ENCODE data around the gene TNF.

The TNF gene

GRCh38 chr6:31578184-31579118 lies 3.1 kb downstream of the TNF start:
- Histone ChIP-seq H3K36me3 (ENCODE audit: control insufficient read depth, insufficient read depth, low read length) (no peaks in the 10 kb centered on the region), H3K4me3 (ENCODE audit: low read length) (no peak overlapping the region), H3K4me1 (ENCODE audit: control insufficient read depth, insufficient read depth, low read length) (peaks cover 11% of the 10 kb centered on the region), H3K9me3 (ENCODE audit: control insufficient read depth, low read length) (no peaks in the 10 kb centered on the region), H3K9ac (ENCODE audit: low read length) (no peak overlapping the region), H3K27me3 (ENCODE audit: control insufficient read depth, insufficient read depth, low read length) (peaks cover 33% of the 10 kb centered on the region)

- no peak overlapping the region for H3K4me3 ChIP-seq (ENCODE audit: low read length)
- H3K36me3 ChIP-seq (ENCODE audit: control insufficient read depth, insufficient read depth, low read length): no peaks in the 10 kb centered on the region
- H3K27me3 ChIP-seq (ENCODE audit: control insufficient read depth, insufficient read depth, low read length): peaks cover 33% of the 10 kb centered on the region
- peaks cover 11% of the 10 kb centered on the region for H3K4me1 ChIP-seq (ENCODE audit: control insufficient read depth, insufficient read depth, low read length)
- no peaks in the 10 kb centered on the region for H3K9me3 ChIP-seq (ENCODE audit: control insufficient read depth, low read length)
- no peak overlapping the region for H3K9ac ChIP-seq (ENCODE audit: low read length)
These were observed 3.7 kb downstream of the TNF start for GRCh38 chr6:31579119-31579505.

- Histone ChIP-seq H3K9ac (ENCODE audit: low read length) (no peak overlapping the region), H3K4me1 (ENCODE audit: control insufficient read depth, insufficient read depth, low read length) (peaks cover 11% of the 10 kb centered on the region), H3K27me3 (ENCODE audit: control insufficient read depth, insufficient read depth, low read length) (peaks cover 33% of the 10 kb centered on the region), H3K36me3 (ENCODE audit: control insufficient read depth, insufficient read depth, low read length) (no peaks in the 10 kb centered on the region), H3K9me3 (ENCODE audit: control insufficient read depth, low read length) (no peaks in the 10 kb centered on the region), H3K4me3 (ENCODE audit: low read length) (no peak overlapping the region)
These were observed 4.4 kb downstream of the TNF start for GRCh38 chr6:31579546-31580437.

DNA sequence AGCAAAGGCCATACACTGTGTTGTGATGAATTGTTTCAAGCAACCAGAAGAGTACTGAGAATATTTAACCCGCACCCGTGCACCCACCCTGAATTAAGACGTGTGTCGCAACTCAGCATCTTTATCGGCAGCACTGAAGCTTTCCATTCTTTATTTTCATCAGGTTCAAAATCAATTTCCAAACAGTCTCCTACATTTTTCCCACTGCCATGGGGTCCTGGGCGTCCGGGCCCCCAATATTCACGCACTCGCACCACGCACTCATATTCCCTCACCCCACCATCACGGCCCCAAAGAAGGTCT lies 5.0 kb downstream of the TNF start:
- peaks cover 11% of the 10 kb centered on the region for H3K4me1 ChIP-seq (ENCODE audit: control insufficient read depth, insufficient read depth, low read length)
- no peaks in the 10 kb centered on the region for H3K9me3 ChIP-seq (ENCODE audit: control insufficient read depth, low read length)
- peak overlapping the region; percentile 87 for H3K9ac ChIP-seq (ENCODE audit: low read length)
- peaks cover 28% of the 10 kb centered on the region for H3K27me3 ChIP-seq (ENCODE audit: control insufficient read depth, insufficient read depth, low read length)
- H3K36me3 ChIP-seq (ENCODE audit: control insufficient read depth, insufficient read depth, low read length): no peaks in the 10 kb centered on the region
- H3K4me3 ChIP-seq (ENCODE audit: low read length): no peak overlapping the region

GRCh38 chr6:31580807-31581433 lies 5.6 kb downstream of the TNF start:
- H3K27me3 ChIP-seq (ENCODE audit: control insufficient read depth, insufficient read depth, low read length): peaks cover 27% of the 10 kb centered on the region
- H3K4me1 ChIP-seq (ENCODE audit: control insufficient read depth, insufficient read depth, low read length): peaks cover 11% of the 10 kb centered on the region
- H3K9ac ChIP-seq (ENCODE audit: low read length): peak overlapping the region; percentile 87
- peak overlapping the region; percentile 82 for H3K4me3 ChIP-seq (ENCODE audit: low read length)
- no peaks in the 10 kb centered on the region for H3K36me3 ChIP-seq (ENCODE audit: control insufficient read depth, insufficient read depth, low read length)
- H3K9me3 ChIP-seq (ENCODE audit: control insufficient read depth, low read length): no peaks in the 10 kb centered on the region

- H3K9ac ChIP-seq (ENCODE audit: low read length): peak overlapping the region; percentile 87
- peaks cover 30% of the 10 kb centered on the region for H3K27me3 ChIP-seq (ENCODE audit: control insufficient read depth, insufficient read depth, low read length)
- no peaks in the 10 kb centered on the region for H3K36me3 ChIP-seq (ENCODE audit: control insufficient read depth, insufficient read depth, low read length)
- H3K4me3 ChIP-seq (ENCODE audit: low read length): peak overlapping the region; percentile 82
- H3K9me3 ChIP-seq (ENCODE audit: control insufficient read depth, low read length): no peaks in the 10 kb centered on the region
- peaks cover 11% of the 10 kb centered on the region for H3K4me1 ChIP-seq (ENCODE audit: control insufficient read depth, insufficient read depth, low read length)
These were observed 6.3 kb downstream of the TNF start for GRCh38 chr6:31581434-31582229.

DNA sequence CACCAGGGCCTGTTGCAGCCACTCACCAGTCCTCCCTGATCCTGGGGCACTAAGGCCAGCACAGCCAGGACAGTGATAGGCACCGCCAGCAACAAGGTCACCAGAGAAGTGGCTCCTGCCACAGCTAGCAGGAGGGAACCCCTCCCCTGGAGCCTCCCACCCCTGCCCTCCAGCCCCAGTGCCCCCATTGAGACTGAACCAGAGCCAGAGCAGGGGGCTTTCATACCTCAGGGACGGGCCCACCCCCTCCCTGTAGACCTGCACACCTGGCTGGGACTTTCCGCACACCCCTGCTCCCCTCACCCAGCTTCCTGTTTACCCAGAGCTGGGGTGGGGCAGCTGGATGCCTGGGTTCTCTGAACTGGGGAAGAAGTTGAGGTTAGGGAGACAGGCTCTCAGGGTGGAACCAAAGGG lies 6.9 kb downstream of the TNF start, which contains the start of gene LTB:
LTB (minus strand) TSS at position 195 of the 414 bp plus-strand sequence; CDS start at position 188, 7 bp downstream.
- Histone ChIP-seq H3K4me3 (ENCODE audit: low read length) (peak within 1 kb of the TSS; percentile 82), H3K9ac (ENCODE audit: low read length) (peak within 1 kb of the TSS; percentile 87), H3K36me3 (ENCODE audit: control insufficient read depth, insufficient read depth, low read length) (no peaks in the 10 kb centered on the region), H3K9me3 (ENCODE audit: control insufficient read depth, low read length) (no peaks in the 10 kb centered on the region), H3K4me1 (ENCODE audit: control insufficient read depth, insufficient read depth, low read length) (peaks cover 11% of the 10 kb centered on the region), H3K27me3 (ENCODE audit: control insufficient read depth, insufficient read depth, low read length) (peaks cover 32% of the 10 kb centered on the region)

GRCh38 chr6:31585491-31585890 lies 10.1 kb downstream of the TNF start:
- no peak overlapping the region for H3K4me3 ChIP-seq (ENCODE audit: low read length)

GRCh38 chr6:31586008-31586407 lies 10.6 kb downstream of the TNF start, which contains the start of gene LST1:
TSS of gene LST1 (plus strand) at chr6:31586277. CDS start at chr6:31587300, 1,023 bp downstream.
- Histone ChIP-seq H3K36me3 (ENCODE audit: control insufficient read depth, insufficient read depth, low read length) (no peaks in the 10 kb centered on the region), H3K4me3 (ENCODE audit: low read length) (no peak within 1 kb of the TSS), H3K4me1 (ENCODE audit: control insufficient read depth, insufficient read depth, low read length) (peaks cover 5% of the 10 kb centered on the region), H3K27me3 (ENCODE audit: control insufficient read depth, insufficient read depth, low read length) (peaks cover 24% of the 10 kb centered on the region), H3K9me3 (ENCODE audit: control insufficient read depth, low read length) (no peaks in the 10 kb centered on the region), H3K9ac (ENCODE audit: low read length) (no peak within 1 kb of the TSS)

More at GRCh38 chr6:31585491-31585890, 10.1 kb downstream of the TNF start:
- Histone ChIP-seq H3K36me3 (ENCODE audit: control insufficient read depth, insufficient read depth, low read length) (no peaks in the 10 kb centered on the region), H3K9ac (ENCODE audit: low read length) (no peak overlapping the region), H3K9me3 (ENCODE audit: control insufficient read depth, low read length) (no peaks in the 10 kb centered on the region), H3K4me1 (ENCODE audit: control insufficient read depth, insufficient read depth, low read length) (peaks cover 9% of the 10 kb centered on the region), H3K27me3 (ENCODE audit: control insufficient read depth, insufficient read depth, low read length) (peaks cover 26% of the 10 kb centered on the region)

- Histone ChIP-seq H3K27me3 (ENCODE audit: control insufficient read depth, insufficient read depth, low read length) (peaks cover 16% of the 10 kb centered on the region), H3K4me1 (ENCODE audit: control insufficient read depth, insufficient read depth, low read length) (no peaks in the 10 kb centered on the region), H3K4me3 (ENCODE audit: low read length) (no peak overlapping the region), H3K9ac (ENCODE audit: low read length) (no peak overlapping the region), H3K9me3 (ENCODE audit: control insufficient read depth, low read length) (no peaks in the 10 kb centered on the region), H3K36me3 (ENCODE audit: control insufficient read depth, insufficient read depth, low read length) (no peaks in the 10 kb centered on the region)
These were observed 11.4 kb downstream of the TNF start for GRCh38 chr6:31586599-31587281.
